Measurements from ENCODE around the gene RSRC2. TPM values are rescaled to one million over a fixed set of nuclear protein-coding genes. Genes with fewer than 3 reads are reported as not detected.
"Not testable (repeated sequence)": the region's sequence is repeated elsewhere in the genome, so short reads cannot be mapped to it uniquely, and the experiment has no call there.

Gene RSRC2
- total RNA-seq, 1 donor from 2014 or later, result 37.1 TPM

DNA sequence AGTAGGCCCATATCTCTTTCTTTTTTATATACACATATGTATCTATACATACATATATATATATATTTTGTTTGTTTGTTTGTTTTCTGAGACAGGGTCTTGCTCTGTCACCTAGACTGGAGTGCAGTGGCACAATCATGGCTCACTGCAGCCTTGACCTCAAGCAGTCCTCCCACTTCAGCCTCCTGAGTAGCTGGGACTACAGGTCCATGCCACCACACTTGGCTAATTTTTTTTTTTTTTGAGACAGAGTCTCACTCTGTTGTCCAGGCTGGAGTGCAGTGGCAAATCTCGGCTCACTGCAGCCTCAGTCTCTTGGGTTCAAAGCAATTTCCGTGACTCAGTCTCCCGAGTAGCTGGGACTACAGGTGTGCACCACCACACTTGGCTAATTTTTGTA lies 38.9 kb downstream of the RSRC2 start:
- not testable (repeated sequence) for H3K9me3 ChIP-seq (ENCODE audit: control insufficient read depth in 3 of 3, low read length in 3 of 3); H3K4me3 ChIP-seq (ENCODE audit: low read length in 3 of 3); H3K9ac ChIP-seq (ENCODE audit: low read depth in 1 of 3, low read length in 3 of 3); H3K27ac ChIP-seq (ENCODE audit: low read depth, low read length); H3K4me1 ChIP-seq (ENCODE audit: control insufficient read depth in 3 of 3, insufficient read depth in 3 of 3, low read length in 3 of 3); H3K27me3 ChIP-seq (ENCODE audit: control insufficient read depth in 3 of 3, insufficient read depth in 3 of 3, low read length in 3 of 3)
- H3K36me3 ChIP-seq (ENCODE audit: control insufficient read depth in 3 of 3, insufficient read depth in 3 of 3, low read length in 3 of 3), result peaks cover 47 to 65% (median 49%) of the 10 kb centered on the region in 3 donors

DNA sequence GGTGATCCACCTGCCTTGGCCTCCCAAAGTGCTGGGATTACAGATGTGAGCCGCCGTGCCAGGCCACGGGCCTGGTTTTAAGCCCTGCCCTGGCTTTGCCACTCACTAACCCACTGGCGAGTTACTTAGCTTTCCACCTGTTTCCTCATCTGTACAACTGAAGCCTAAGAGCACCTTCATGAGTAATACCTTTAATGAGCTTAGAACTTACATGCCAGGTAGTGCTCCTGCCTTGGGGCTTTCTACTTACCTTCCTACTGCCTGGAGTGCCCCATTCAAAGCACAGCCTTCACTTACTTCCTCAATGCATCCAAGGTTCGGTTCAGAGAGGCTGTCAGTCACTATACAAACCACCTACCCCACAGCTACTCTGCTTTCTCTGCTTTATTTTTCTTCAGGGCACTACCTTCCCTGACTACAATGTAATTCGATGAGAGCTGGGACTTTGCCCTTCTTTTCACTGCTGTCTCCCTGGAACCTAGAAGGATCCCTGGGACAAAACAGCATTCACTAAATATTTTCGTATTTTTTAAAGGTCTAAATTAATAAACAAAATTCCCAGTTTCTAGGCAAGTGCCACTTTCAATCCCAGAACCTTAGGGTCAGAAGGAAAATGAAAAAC lies 39.8 kb downstream of the RSRC2 start:
- no peaks in the 10 kb centered on the region for H3K9me3 ChIP-seq (ENCODE audit: control insufficient read depth in 3 of 3, low read length in 3 of 3)
- H3K27ac ChIP-seq (ENCODE audit: low read depth, low read length), result no peak overlapping the region
- H3K9ac ChIP-seq (ENCODE audit: low read depth in 1 of 3, low read length in 3 of 3), result no peak overlapping the region
- no peaks in the 10 kb centered on the region for H3K4me1 ChIP-seq (ENCODE audit: control insufficient read depth in 3 of 3, insufficient read depth in 3 of 3, low read length in 3 of 3)
- no peak overlapping the region for H3K4me3 ChIP-seq (ENCODE audit: low read length in 3 of 3)
- H3K36me3 ChIP-seq (ENCODE audit: control insufficient read depth in 3 of 3, insufficient read depth in 3 of 3, low read length in 3 of 3), result peaks cover 42 to 58% (median 48%) of the 10 kb centered on the region in 3 donors
- no peaks in the 10 kb centered on the region for H3K27me3 ChIP-seq (ENCODE audit: control insufficient read depth in 3 of 3, insufficient read depth in 3 of 3, low read length in 3 of 3)

DNA sequence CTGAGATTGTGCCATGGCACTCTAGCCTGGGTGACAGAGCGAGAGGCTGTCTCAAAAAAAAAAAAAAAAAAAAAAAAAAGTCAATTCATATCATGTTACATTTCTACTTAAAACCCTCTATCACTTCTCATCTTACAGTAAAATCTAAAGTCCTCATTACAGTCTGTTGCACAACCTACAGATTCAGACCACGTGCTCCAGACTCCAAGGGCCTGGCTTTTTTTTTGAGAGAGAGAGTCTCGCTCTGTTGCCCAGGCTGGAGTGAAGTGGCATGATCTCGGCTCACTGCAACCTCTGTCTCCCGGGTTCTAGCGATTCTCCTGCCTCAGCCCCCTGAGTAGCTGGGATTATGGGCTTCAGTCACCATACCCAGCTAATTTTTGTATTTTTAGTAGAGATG lies 40.4 kb downstream of the RSRC2 start:
- not testable (repeated sequence) for H3K4me3 ChIP-seq (ENCODE audit: low read length in 3 of 3); H3K27ac ChIP-seq (ENCODE audit: low read depth, low read length); H3K9ac ChIP-seq (ENCODE audit: low read depth in 1 of 3, low read length in 3 of 3); H3K27me3 ChIP-seq (ENCODE audit: control insufficient read depth in 3 of 3, insufficient read depth in 3 of 3, low read length in 3 of 3); H3K4me1 ChIP-seq (ENCODE audit: control insufficient read depth in 3 of 3, insufficient read depth in 3 of 3, low read length in 3 of 3); H3K9me3 ChIP-seq (ENCODE audit: control insufficient read depth in 3 of 3, low read length in 3 of 3)
- H3K36me3 ChIP-seq (ENCODE audit: control insufficient read depth in 3 of 3, insufficient read depth in 3 of 3, low read length in 3 of 3), result peaks cover 43 to 61% (median 51%) of the 10 kb centered on the region in 3 donors

DNA sequence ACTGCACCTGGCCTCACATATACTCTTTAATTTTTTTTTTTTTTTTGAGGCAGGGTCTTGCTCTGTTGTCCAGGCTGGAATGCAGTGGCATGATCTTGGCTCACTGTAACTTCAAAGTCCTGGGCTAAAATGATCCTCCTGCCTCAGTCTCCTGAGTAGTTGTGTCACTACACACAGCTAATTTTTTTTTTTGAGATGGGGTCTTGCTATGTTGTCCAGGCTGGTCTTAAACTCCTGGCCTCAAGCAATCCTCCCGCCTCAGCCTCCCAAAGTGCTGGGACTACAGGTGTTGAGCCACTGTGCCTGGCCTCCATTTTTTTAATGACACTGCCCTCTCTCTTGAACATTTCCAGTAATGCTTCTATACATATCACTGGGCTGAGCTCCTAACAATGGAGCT lies 42.4 kb downstream of the RSRC2 start:
- H3K27me3 ChIP-seq (ENCODE audit: control insufficient read depth in 3 of 3, insufficient read depth in 3 of 3, low read length in 3 of 3); H3K9me3 ChIP-seq (ENCODE audit: control insufficient read depth in 3 of 3, low read length in 3 of 3); H3K27ac ChIP-seq (ENCODE audit: low read depth, low read length); H3K4me1 ChIP-seq (ENCODE audit: control insufficient read depth in 3 of 3, insufficient read depth in 3 of 3, low read length in 3 of 3); H3K4me3 ChIP-seq (ENCODE audit: low read length in 3 of 3); H3K9ac ChIP-seq (ENCODE audit: low read depth in 1 of 3, low read length in 3 of 3): not testable (repeated sequence)
- H3K36me3 ChIP-seq (ENCODE audit: control insufficient read depth in 3 of 3, insufficient read depth in 3 of 3, low read length in 3 of 3), result peaks cover 46 to 68% (median 52%) of the 10 kb centered on the region in 3 donors

DNA sequence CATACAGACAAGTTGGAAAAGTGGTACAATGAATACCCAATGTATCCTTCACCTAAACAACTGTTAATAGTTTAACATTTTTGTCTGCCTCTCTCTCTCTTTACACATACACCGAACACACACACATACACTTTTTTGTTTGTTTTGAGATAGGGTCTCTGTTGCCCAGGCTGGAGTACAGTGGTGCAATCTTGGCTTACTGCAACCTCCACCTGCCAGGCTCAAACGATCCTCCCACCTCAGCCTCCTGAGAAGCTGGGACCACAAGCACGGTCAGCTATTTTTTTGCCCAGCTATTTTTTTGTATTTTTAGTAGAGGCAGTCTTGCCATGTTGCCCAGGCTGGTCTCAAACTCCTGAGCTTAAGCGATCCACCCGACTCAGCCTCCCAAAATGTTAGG lies 42.8 kb downstream of the RSRC2 start:
- Histone ChIP-seq H3K36me3 (ENCODE audit: control insufficient read depth in 3 of 3, insufficient read depth in 3 of 3, low read length in 3 of 3) (peaks cover 42 to 64% (median 52%) of the 10 kb centered on the region in 3 donors), H3K4me1 (ENCODE audit: control insufficient read depth in 3 of 3, insufficient read depth in 3 of 3, low read length in 3 of 3) (no peaks in the 10 kb centered on the region), H3K9me3 (ENCODE audit: control insufficient read depth in 3 of 3, low read length in 3 of 3) (no peaks in the 10 kb centered on the region)

DNA sequence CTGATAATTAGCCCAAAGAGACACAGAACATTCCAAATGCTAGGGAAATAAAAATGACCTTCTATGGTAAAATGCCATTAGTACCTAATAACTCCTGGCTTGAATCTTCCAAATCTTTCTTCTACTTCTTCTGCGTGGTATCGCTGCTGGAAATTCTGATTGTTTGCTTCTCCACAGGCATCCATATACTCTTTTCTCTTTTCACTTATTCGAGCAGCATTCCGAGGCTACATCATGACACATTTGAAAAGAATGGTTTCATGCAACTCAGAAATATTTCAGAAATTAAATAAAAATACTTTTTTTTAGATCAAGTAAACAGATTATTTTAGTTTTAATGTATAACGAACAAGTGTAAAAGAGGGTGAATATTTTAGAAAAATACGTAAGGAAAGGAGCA lies 44.9 kb downstream of the RSRC2 start:
- H3K4me1 ChIP-seq (ENCODE audit: control insufficient read depth in 3 of 3, insufficient read depth in 3 of 3, low read length in 3 of 3), result no peaks in the 10 kb centered on the region
- H3K9ac ChIP-seq (ENCODE audit: low read depth in 1 of 3, low read length in 3 of 3), result no peak overlapping the region
- no peak overlapping the region for H3K27ac ChIP-seq (ENCODE audit: low read depth, low read length)
- no peak overlapping the region for H3K4me3 ChIP-seq (ENCODE audit: low read length in 3 of 3)
- H3K9me3 ChIP-seq (ENCODE audit: control insufficient read depth in 3 of 3, low read length in 3 of 3), result no peaks in the 10 kb centered on the region
- H3K27me3 ChIP-seq (ENCODE audit: control insufficient read depth in 3 of 3, insufficient read depth in 3 of 3, low read length in 3 of 3), result no peaks in the 10 kb centered on the region
- peaks cover 46 to 60% (median 56%) of the 10 kb centered on the region in 3 donors for H3K36me3 ChIP-seq (ENCODE audit: control insufficient read depth in 3 of 3, insufficient read depth in 3 of 3, low read length in 3 of 3)

More for the DNA sequence above, 42.8 kb downstream of the RSRC2 start:
- H3K27me3 ChIP-seq (ENCODE audit: control insufficient read depth in 3 of 3, insufficient read depth in 3 of 3, low read length in 3 of 3), result no peaks in the 10 kb centered on the region
- no peak overlapping the region for H3K9ac ChIP-seq (ENCODE audit: low read depth in 1 of 3, low read length in 3 of 3)
- H3K4me3 ChIP-seq (ENCODE audit: low read length in 3 of 3), result no peak overlapping the region
- H3K27ac ChIP-seq (ENCODE audit: low read depth, low read length), result no peak overlapping the region

DNA sequence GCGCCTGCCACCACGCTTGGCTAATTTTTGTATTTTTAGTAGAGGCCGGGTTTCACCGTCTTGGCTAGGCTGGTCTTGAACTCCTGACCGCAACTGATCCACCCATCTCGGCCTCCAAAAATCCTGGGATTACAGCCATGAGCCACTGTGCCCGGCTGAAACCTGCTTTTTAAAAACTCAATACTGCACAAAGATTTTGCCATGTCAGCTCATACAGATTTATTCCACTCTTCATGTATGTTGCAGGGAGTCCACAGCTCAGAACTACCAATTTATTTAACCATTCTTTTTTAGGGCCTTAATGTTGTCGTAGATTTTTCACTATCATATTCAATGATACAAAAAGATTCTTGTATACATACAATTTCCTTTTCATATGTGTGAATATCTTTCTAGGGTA lies 46.0 kb downstream of the RSRC2 start:
- Histone ChIP-seq H3K4me3 (ENCODE audit: low read length in 3 of 3) (no peak overlapping the region), H3K4me1 (ENCODE audit: control insufficient read depth in 3 of 3, insufficient read depth in 3 of 3, low read length in 3 of 3) (no peaks in the 10 kb centered on the region), H3K27ac (ENCODE audit: low read depth, low read length) (no peak overlapping the region), H3K36me3 (ENCODE audit: control insufficient read depth in 3 of 3, insufficient read depth in 3 of 3, low read length in 3 of 3) (peaks cover 49 to 64% (median 64%) of the 10 kb centered on the region in 3 donors), H3K9me3 (ENCODE audit: control insufficient read depth in 3 of 3, low read length in 3 of 3) (no peaks in the 10 kb centered on the region), H3K9ac (ENCODE audit: low read depth in 1 of 3, low read length in 3 of 3) (no peak overlapping the region), H3K27me3 (ENCODE audit: control insufficient read depth in 3 of 3, insufficient read depth in 3 of 3, low read length in 3 of 3) (no peaks in the 10 kb centered on the region)

DNA sequence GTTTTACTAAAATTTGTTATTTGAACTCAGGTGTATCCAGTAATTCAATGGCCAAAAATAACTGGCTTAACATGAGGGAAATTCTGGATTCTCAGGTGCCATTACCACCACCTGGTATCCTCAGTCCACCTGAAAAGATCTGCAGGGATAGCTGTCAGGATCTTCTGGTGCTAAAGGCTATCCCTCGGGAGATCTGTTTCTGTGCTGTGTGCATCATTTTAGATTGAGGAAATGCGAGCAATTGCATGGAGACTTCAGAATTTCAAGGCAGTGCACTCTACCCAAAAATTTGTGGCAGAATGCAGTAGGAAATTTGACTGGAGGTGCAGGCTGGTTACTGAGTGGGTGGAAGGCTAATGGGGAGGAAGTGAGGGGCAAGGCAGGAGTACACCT lies 52.4 kb downstream of the RSRC2 start:
- Histone ChIP-seq H3K27me3 (ENCODE audit: control insufficient read depth in 3 of 3, insufficient read depth in 3 of 3, low read length in 3 of 3) (no peaks in the 10 kb centered on the region), H3K36me3 (ENCODE audit: control insufficient read depth in 3 of 3, insufficient read depth in 3 of 3, low read length in 3 of 3) (peaks cover 42 to 54% (median 48%) of the 10 kb centered on the region in 3 donors), H3K4me3 (ENCODE audit: low read length in 3 of 3) (no peak overlapping the region), H3K27ac (ENCODE audit: low read depth, low read length) (no peak overlapping the region), H3K9ac (ENCODE audit: low read depth in 1 of 3, low read length in 3 of 3) (no peak overlapping the region), H3K9me3 (ENCODE audit: control insufficient read depth in 3 of 3, low read length in 3 of 3) (no peaks in the 10 kb centered on the region), H3K4me1 (ENCODE audit: control insufficient read depth in 3 of 3, insufficient read depth in 3 of 3, low read length in 3 of 3) (peaks cover 0 to 3% (median 3%) of the 10 kb centered on the region in 3 donors)

DNA sequence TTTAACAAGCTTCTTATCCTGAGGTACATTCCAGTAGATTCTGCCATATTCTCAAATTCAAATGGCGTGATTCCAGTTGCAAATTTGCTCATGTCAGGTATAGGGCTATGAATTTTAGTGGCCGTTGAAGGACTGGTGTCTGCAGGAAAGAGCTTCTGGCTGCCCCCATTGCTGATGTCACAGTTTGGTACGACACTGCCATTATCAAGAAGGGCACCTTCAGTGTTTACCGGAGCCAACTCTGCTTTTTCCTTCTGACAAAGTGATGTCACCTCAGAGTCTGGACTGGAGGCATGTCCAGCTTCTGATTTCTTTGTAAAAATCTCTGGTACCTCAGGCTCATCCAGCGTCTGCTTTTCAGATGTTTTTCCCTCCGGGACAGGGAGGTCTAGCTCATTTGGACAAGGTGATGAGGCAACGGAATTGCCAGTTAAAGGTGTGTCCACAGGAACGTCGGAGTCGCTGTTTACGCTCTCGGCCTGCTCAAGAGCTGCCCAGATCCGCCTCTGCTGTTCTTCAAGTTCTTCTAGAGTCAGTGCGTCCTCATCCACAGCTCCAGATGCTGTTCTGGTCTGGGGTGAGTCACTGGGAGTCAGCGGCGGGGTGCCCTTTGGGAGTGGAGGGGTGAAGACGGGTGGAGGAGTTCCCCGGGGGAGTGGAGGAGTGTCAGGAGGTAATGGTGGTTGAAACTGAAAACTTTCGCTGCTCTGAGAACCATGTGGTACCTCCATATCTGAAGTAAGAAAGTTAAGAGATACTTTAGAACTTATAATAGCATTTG lies 53.0 kb downstream of the RSRC2 start:
- Histone ChIP-seq H3K4me3 (ENCODE audit: low read length in 3 of 3) (no peak overlapping the region), H3K9me3 (ENCODE audit: control insufficient read depth in 3 of 3, low read length in 3 of 3) (no peaks in the 10 kb centered on the region), H3K27ac (ENCODE audit: low read depth, low read length) (no peak overlapping the region), H3K27me3 (ENCODE audit: control insufficient read depth in 3 of 3, insufficient read depth in 3 of 3, low read length in 3 of 3) (no peaks in the 10 kb centered on the region), H3K36me3 (ENCODE audit: control insufficient read depth in 3 of 3, insufficient read depth in 3 of 3, low read length in 3 of 3) (peaks cover 41 to 48% (median 46%) of the 10 kb centered on the region in 3 donors), H3K4me1 (ENCODE audit: control insufficient read depth in 3 of 3, insufficient read depth in 3 of 3, low read length in 3 of 3) (peaks cover 0 to 3% (median 3%) of the 10 kb centered on the region in 3 donors), H3K9ac (ENCODE audit: low read depth in 1 of 3, low read length in 3 of 3) (no peak overlapping the region)
